Gastroesophageal sphincter (tissue), 4 donors: ENCODE data around the gene CDC27. TPM values are rescaled to one million over a fixed set of nuclear protein-coding genes. Genes with fewer than 3 reads are reported as not detected.

Experiments
- ATAC-seq: fragments of 150-250 bp; one replicate; pipeline ENCODE4 v1.9.1; 2016; ENCODE audit warnings: mild to moderate bottlenecking, moderate library complexity
- H3K27ac ChIP-seq, 4 donors: fragments of 200-600 bp; sonication (generic) in 3 of 4; 1 replicate in 3 of 4; 2 replicates in 1 of 4; pipeline ENCODE4 v1.5.1; 2016 to 2019
- H3K27me3 ChIP-seq: fragments of 200-600 bp; sonication (generic); one replicate; pipeline ENCODE4 v1.5.1; 2019
- H3K36me3 ChIP-seq, 2 donors: fragments of 200-600 bp; sonication (generic); one replicate each; pipeline ENCODE4 v1.5.1; 2019; ENCODE audit warnings: control low read depth in 1 of 2
- H3K4me1 ChIP-seq, 3 donors: fragments of 200-600 bp; sonication (generic); 1 replicate in 2 of 3; 2 replicates in 1 of 3; pipeline ENCODE4 v1.5.1; 2016 to 2019; ENCODE audit warnings: control low read depth in 2 of 3
- H3K4me3 ChIP-seq, 2 donors: fragments of 200-600 bp; sonication (generic); one replicate each; pipeline ENCODE4 v1.5.1; 2019; ENCODE audit warnings: mild to moderate bottlenecking in 1 of 2, moderate library complexity in 1 of 2
- H3K9me3 ChIP-seq, 3 donors: fragments of 200-600 bp; sonication (generic); one replicate each; pipeline ENCODE4 v1.5.1; 2017 to 2019; ENCODE audit warnings: control low read depth in 2 of 3
- EP300 ChIP-seq: sonication (generic); formaldehyde crosslinking; IDR thresholded peaks from one replicate; pipeline ENCODE4 v1.6.1; 2017; ENCODE audit warnings: antibody characterized with exemption, mild to moderate bottlenecking
- POLR2A ChIP-seq, 2 donors: fragments of 450-650 bp; IDR thresholded peaks; one replicate each; pipeline ENCODE4 v1.6.1; 2017; ENCODE audit warnings: antibody characterized with exemption in 2 of 2, mild to moderate bottlenecking in 2 of 2, moderate library complexity in 1 of 2
- POLR2AphosphoS5 ChIP-seq: sonication (generic); formaldehyde crosslinking; IDR thresholded peaks from one replicate; pipeline ENCODE4 v1.6.1; 2017; ENCODE audit warnings: antibody characterized with exemption
- WGBS, 2 donors: methylation state at CpG; one replicate each; pipeline ENCODE4 v1.1.5; 2018; ENCODE audit warnings: low coverage in 1 of 2; 5-methylcytosine and 5-hydroxymethylcytosine counted together
- total RNA-seq, 4 donors: library from RNA; depleted of rRNA; stranded (reverse); fragments of >200 nt; gene quantifications; one replicate each; pipeline ENCODE4 v1.1.0, GENCODE V29; 2016
- TF ChIP-seq, protein P1 (sequence below), 4 experiments: fragments of 200-600 bp in 2 of 4; fragments of 450-650 bp in 2 of 4; sonication (generic) in 1 of 4; IDR thresholded peaks; one replicate each; pipeline ENCODE4 v1.5.1; 2017 to 2019; ENCODE audit warnings: antibody characterized with exemption in 4 of 4, mild to moderate bottlenecking in 2 of 4, moderate library complexity in 2 of 4

The CDC27 gene
- total RNA-seq, 4 donors from 2014 or later = 40.4 to 71.4 (median 56.0) TPM

DNA sequence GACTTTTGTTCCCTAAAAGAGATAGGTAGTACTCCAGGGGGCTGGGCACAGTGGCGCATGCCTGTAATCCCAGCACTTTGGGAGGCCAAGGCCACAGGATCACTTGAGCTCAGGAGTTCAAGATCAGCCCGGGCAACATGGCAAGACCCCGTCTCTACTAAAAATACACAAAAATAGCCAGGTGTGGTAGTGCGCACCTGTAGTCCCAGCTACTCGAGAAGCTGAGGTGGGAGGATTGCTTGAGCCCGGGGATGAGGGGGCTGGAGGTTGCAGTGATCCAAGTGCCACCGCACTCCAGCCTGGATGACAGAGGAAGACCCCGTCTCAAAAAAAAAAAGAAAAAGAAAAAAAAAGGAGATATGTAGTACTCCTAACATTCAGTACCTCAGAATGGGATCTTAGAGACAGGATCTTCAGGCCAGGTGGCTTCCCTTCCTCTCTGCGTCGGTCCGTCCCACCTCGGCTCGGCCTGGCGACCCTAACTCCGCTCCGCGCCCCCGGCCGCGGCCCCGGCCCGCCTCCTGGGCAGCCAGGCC, 89.6 kb downstream of the CDC27 start:
- Histone ChIP-seq H3K4me3 (peak overlapping the region; percentile 84 to 97), H3K27ac (peak overlapping the region; percentile 62 to 89 (median 88)), H3K27me3 (no peaks in the 10 kb centered on the region), H3K36me3 (peaks cover 0 to 6% of the 10 kb centered on the region in 2 donors), H3K9me3 (no peaks in the 10 kb centered on the region), H3K4me1 (peaks cover 0 to 33% (median 6%) of the 10 kb centered on the region in 3 donors)
- no peak for TF ChIP-seq EP300
- TF ChIP-seq POLR2AphosphoS5 = no peak
- WGBS, 2 donors = 10 to 42% methylated on average over 2 of the region's 22 CpGs
- ATAC-seq = peak; percentile 11

DNA sequence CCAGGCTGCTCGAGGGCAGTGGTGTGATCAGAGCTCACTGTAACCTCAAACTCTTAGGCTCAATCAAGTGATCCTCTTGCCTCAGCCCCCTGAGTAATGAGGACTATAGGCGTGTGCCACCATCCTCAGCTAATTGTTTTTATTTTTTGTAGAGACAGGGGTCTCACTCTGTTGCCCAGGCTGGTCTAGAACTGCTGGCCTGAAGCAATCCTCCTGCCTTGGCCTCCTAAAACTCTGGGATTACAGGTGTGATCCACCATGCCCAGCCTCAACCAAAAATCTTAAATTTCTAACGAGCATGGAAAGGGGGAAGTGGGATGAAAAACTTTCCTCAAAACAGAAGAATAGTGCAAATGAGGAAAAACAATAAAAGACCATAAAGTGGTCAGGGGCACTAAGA, 92.8 kb downstream of the CDC27 start:
- H3K4me1 ChIP-seq = peaks cover 0 to 33% (median 6%) of the 10 kb centered on the region in 3 donors
- TF ChIP-seq EP300 (no peak), POLR2AphosphoS5 (no peak), POLR2A (IDR thresholded peaks at IDR 0.05) (no peak)
- TF ChIP-seq, protein P1, sequence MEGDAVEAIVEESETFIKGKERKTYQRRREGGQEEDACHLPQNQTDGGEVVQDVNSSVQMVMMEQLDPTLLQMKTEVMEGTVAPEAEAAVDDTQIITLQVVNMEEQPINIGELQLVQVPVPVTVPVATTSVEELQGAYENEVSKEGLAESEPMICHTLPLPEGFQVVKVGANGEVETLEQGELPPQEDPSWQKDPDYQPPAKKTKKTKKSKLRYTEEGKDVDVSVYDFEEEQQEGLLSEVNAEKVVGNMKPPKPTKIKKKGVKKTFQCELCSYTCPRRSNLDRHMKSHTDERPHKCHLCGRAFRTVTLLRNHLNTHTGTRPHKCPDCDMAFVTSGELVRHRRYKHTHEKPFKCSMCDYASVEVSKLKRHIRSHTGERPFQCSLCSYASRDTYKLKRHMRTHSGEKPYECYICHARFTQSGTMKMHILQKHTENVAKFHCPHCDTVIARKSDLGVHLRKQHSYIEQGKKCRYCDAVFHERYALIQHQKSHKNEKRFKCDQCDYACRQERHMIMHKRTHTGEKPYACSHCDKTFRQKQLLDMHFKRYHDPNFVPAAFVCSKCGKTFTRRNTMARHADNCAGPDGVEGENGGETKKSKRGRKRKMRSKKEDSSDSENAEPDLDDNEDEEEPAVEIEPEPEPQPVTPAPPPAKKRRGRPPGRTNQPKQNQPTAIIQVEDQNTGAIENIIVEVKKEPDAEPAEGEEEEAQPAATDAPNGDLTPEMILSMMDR (IDR thresholded peaks at IDR 0.05) = no peak
- H3K4me3 ChIP-seq = no peak overlapping the region
- WGBS, 2 donors = 86 to 92% methylated on average over 2 to 3 of the region's 3 CpGs
- H3K9me3 ChIP-seq = peaks cover 0 to 12% (median 0%) of the 10 kb centered on the region in 3 donors
- ATAC-seq = no peak
- H3K27ac ChIP-seq = no peak overlapping the region
- peaks cover 0 to 6% of the 10 kb centered on the region in 2 donors for H3K36me3 ChIP-seq
- no peaks in the 10 kb centered on the region for H3K27me3 ChIP-seq

DNA sequence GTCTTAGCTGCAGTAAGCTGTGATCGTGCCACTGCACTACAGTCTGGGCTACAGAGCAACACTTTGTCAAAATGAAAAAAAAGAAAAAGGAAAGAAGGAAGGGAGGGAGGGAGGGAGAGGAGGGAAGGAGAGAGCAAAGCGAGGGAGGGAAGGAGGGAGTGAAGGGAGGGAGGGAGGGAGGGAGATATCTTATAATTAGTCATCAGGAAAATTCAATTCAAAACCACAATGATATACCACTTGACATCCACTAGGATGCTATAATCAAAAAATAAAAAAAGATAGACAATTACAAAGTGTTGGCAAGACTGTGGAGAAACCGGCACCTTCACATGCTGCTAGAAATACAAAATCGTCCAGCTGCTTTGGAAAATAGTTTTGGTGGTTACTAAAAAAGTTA, 93.8 kb downstream of the CDC27 start:
- peaks cover 0 to 30% (median 6%) of the 10 kb centered on the region in 3 donors for H3K4me1 ChIP-seq
- no peak for ATAC-seq
- H3K27ac ChIP-seq = no peak overlapping the region
- H3K4me3 ChIP-seq = no peak overlapping the region
- WGBS, 2 donors = 41 to 44% methylated on average over 3 to 4 of the region's 4 CpGs
- H3K9me3 ChIP-seq = peaks cover 0 to 12% (median 0%) of the 10 kb centered on the region in 3 donors
- no peak for TF ChIP-seq POLR2A (IDR thresholded peaks at IDR 0.05)
- TF ChIP-seq, protein P1 (IDR thresholded peaks at IDR 0.05) = no peak
- TF ChIP-seq POLR2AphosphoS5 = no peak
- no peak for TF ChIP-seq EP300
- H3K36me3 ChIP-seq = peaks cover 0 to 6% of the 10 kb centered on the region in 2 donors
- no peaks in the 10 kb centered on the region for H3K27me3 ChIP-seq

DNA sequence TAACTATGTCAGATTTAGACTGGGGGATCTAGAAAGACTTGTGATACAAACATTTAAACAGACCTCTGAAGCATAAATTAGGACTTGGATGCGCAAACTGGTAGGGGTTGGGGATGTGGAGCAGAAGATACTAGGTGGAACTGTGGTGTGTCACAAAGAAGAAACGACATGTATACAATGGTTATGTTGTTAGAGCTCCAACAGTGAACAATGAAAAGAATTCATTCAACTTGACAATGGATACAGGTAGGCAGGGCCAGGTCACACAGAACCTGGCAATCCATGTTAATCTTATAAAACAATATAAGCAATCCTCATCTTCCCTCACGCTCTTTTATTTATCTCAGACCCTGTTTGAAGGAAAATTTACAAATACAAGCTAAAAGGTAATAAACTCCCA, 102.0 kb downstream of the CDC27 start:
- Histone ChIP-seq H3K27me3 (no peaks in the 10 kb centered on the region), H3K36me3 (no peaks in the 10 kb centered on the region), H3K9me3 (no peaks in the 10 kb centered on the region), H3K4me1 (peaks cover 0 to 15% (median 0%) of the 10 kb centered on the region in 3 donors), H3K27ac (no peak overlapping the region), H3K4me3 (no peak overlapping the region)
- 82 to 89% methylated on average over 3 of the region's 3 CpGs for WGBS, 2 donors
- ATAC-seq = no peak
- TF ChIP-seq, protein P1 (IDR thresholded peaks at IDR 0.05) = no peak
- TF ChIP-seq EP300 = no peak
- TF ChIP-seq POLR2AphosphoS5 = no peak
- TF ChIP-seq POLR2A (IDR thresholded peaks at IDR 0.05) = no peak

DNA sequence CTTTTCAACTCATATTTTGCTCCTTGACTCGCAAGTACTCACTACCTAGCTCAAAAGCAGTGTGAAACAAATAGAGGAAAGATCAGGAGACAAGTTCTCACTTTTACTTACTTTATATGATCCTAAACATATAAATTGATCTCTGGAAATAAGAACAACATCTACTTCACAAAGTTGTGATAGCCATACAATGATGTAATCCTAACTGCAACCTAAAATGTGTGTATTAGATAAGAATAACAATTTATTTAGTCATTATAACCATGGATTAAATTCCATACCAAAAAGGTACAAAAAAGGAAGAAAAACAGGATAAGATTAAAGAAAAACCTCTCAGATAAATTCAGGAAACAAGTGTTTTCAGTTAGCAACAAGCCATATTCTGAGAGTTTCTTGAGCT, 103.4 kb downstream of the CDC27 start:
- Histone ChIP-seq H3K27me3 (no peaks in the 10 kb centered on the region), H3K27ac (no peak overlapping the region), H3K9me3 (no peaks in the 10 kb centered on the region), H3K36me3 (no peaks in the 10 kb centered on the region), H3K4me1 (peaks cover 0 to 15% (median 0%) of the 10 kb centered on the region in 3 donors), H3K4me3 (no peak overlapping the region)
- 100% methylated on average over 1 of the region's 1 CpG for WGBS, 2 donors
- no peak for ATAC-seq
- TF ChIP-seq POLR2AphosphoS5 (no peak), POLR2A (IDR thresholded peaks at IDR 0.05) (no peak), EP300 (no peak)
- TF ChIP-seq, protein P1 (IDR thresholded peaks at IDR 0.05) = no peak
